GM19463 (cell line): ENCODE results near the gene TMEM31.
"Not testable (repeated sequence)": the region's sequence is repeated elsewhere in the genome, so short reads cannot be mapped to it uniquely, and the experiment has no call there.

Experiments used
- ATAC-seq: cut with Tn5 transposase; IDR thresholded peaks from one replicate; pipeline ENCODE4 v1.9.1; 2021; ENCODE audit warnings: mild to moderate bottlenecking, moderate library complexity; ENCODE audit not compliant: unreplicated experiment

The TMEM31 gene

DNA sequence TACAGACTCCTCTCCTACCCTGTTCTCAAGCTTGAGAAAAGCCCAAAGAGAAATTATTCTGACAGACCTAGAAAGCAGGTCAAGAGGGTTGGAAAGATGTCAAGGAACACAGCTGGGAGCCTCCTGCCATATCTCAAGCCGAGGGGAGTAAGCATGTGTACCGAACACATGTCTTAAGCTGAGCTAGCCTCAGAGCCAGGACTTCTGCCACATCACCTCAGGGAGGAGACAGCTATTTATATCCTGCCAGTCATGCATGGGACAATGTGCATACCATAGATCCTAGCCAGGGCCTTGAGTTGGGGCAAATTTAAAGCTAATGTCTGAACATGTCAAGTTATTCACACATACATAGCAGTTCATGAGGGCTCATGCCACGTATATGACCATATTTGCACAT, 11.8 kb downstream of the TMEM31 start:
- no peak for ATAC-seq

DNA sequence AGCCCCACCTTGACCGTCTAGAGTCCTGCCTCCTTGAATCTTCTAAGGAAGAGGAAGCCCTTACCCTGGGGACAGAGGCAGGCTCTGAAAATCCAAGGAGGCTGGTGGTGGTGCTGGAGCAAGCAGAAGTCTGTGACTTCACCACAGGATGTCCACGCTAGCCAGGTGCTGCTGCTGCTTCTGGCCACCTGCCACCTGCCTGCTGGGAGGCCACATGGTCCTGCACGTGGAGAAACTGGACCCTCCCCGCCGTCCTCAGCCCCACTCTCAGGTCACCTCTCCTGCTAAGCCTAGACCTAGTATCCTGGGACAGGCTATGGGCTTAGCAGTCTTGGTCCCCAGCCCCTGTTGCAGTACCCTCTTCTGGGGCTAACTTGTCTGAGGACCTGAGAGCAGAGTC, 15.8 kb downstream of the TMEM31 start:
- no peak for ATAC-seq

DNA sequence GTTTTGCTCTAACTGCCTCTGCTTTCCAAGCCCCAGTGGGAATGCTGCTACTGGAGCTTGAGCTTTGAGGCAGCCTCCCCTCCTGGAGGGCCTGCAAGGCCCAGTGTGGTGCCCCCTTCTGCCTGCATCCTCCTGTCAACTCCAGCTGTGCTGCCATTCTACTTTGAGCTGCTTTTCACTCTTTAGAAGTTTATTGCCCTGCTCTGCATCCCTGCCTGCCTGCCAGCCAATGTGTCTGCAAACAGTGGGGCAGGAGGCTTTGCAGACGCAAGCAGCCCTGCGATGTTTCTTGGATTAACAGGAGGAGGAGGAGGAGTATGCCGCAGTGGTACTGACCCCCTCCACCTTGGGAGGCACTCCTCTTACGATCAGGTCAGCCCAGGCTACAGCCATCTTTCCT, 16.4 kb downstream of the TMEM31 start:
- ATAC-seq, result no peak

DNA sequence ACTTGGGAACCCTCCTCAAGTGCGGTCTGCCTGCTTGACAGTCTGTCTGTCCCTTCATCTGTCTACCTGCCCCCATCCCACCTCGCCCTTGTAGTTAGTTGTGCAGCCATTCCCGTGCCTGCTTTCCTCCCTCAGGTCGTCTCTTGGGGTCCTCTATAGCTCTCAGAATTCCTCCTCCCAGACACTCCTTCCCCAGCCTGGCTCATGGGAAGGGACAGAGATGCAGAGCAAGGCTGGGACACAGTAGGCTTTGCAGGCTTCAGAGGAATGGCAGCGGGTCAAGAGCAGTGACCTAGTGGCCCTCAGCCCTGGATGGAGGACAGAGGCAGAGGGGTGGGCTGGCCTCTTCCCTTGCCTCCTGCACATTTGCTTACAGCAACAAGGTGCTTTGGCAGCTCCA, 18.3 kb downstream of the TMEM31 start:
- no peak for ATAC-seq

DNA sequence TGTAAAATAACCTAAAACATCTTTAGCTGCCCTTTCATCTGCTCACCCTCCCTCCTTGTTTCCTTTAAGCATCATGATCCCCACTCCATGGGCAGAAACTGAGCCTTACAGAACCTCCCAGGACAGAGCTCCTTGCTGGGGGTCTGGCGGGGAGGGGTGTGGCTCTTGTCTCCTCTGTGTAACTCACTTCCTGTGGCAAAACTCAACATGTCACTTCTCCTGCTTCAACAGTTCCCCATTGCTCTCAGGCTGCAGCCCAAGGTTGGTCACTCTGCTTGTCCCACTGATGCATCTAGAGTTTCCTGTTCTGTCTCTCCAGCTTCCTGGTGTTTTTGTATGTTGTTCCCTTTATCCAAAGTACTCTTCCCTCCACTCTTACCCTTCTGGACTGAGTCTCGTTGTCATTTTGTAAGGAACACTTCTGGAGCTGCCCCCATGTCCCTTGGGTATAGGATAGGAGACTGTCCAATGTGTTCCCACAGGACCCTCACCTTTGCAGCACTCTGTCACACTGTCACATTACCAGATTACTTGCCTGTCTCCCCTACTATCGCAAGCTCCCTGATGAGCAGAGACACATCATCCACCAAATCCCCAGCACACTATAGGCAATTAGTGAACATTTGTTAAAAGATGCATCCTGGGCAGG, 19.6 kb downstream of the TMEM31 start:
- ATAC-seq, result no peak

DNA sequence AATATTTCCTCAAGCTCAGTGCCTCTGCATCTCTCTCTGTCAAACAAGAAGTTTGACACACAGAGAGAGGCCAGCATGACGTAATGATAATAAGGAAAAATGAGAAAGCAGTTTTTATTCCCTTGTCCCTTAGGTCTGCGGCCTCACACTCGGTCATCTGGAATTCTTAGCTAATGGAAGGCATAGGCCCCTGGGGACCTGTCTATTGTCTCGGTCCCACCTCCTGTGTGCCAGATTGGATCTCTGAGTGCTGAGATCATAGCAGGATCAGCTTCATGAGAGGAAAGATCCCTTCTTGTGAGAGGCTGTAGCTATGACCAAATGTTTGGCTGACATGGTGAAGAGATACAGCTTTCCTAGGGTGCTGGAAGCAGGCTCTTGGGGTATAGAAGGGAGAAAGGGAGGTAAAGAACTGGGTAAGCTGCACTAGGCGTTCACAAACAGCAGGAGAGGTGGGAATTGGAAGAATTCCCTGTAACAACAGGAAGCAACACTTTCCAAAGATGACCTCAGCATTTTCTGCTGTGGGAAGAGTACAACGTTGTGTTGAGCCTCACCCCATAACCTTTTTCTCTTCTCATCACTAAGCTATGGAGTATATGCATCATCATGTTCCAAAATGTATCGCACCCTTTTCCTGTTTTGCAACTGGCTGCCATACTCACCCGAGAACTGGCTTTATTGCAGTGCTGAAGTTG, 20.2 kb downstream of the TMEM31 start:
- no peak for ATAC-seq

DNA sequence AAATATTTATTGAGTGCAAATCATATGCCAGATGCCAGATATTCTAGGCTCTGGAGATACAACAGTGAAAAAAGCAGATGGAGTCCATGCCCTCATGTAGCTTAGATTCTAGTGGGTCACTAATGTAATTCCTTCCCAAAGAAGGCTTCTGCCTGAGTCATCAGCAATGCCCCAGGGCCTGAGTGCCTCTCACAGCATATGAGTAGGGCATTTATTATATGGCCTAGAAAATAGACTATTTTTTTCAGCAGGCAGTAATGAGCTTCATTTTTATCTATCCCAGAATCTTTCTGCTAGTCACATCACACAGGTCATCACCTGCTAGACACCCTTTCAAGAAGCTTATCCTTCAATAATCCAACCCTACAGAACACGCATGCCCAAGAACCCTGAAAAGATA, 22.3 kb downstream of the TMEM31 start:
- no peak for ATAC-seq

DNA sequence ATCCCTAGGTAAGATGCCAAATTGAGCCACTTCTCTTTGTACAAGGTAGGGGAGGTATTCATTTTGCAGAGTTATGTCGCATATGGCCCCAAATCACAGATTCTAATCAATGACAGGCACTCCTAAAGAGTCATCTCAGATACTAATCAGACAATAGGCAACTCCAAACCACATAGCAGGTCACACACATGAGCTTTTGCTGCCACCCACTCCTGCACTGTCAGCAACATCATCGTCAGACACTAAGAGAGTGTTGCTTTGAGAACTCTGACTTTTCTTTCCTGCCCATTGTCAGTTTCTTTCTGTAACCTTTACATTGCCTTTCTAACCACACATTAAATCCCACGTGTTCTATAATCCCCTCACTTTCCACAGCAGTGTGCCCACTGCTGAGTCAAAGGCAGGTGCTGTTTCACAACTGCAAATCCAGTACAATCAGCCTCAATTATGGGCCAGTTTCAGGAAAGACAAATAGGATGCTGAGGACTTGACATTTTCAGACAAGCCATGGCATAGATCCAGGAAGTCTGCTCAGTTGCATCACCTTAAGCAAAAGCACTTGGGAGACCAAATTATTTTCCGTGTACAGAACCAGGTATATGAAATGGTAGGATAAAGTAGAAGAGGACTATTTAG, 23.5 kb downstream of the TMEM31 start:
- ATAC-seq, result no peak

DNA sequence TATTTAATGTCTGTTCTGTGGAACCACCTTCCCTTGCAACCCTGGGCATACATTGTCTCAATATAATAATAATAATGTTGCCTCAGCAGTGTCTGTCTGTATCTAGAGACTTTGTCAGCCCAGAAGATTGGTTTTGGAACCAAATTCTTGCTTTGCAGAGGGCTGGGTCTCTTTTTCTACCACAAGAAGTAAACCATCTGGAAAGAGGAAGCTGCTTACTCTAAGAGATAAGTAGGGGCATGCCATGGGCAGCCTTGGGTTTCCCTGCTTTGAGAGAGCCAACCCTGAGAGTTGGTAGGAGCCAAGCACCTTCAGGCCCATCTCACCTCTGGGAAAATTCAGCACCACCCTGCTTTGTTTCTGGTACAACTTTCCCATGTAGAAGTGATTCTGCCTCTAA, 27.0 kb downstream of the TMEM31 start:
- ATAC-seq, result no peak

DNA sequence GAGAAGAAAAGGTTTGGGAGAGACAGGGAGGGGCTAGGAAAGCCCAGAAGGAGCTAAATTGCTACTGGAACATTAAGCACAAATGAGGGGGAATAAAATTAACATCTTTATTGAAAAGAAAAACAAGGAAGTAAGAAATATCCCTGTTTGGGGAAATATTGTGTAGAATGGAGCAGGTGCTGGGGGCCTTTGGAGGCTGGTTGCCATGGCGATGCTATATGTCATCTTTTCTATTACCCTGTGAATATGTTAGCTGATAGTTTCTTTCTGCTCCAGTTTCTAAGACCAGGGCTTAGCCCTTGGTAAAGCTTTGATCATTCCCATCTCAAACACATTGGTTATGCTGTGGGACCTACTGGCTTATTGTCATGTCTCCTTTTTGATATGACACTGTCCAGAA, 28.7 kb downstream of the TMEM31 start:
- ATAC-seq, result no peak

DNA sequence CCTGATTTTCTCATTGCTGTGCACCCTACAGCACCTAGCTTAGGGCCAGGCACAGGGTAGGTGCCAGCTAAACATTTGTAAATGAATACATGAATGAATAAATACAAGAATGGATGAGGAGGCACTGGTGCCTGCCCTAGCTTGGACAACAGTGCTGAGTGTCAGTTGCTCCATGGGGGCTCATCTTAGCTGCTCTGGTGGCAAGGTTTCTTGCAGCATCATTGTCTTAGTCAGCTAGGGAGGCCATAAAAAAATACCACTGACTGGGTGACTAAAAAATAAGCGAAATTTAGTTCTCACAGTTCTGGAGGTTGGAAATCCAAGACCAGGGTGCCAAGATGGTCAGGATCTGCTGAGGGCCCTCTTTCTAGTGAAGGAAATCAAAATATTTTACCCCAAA, 31.2 kb downstream of the TMEM31 start:
- no peak for ATAC-seq

DNA sequence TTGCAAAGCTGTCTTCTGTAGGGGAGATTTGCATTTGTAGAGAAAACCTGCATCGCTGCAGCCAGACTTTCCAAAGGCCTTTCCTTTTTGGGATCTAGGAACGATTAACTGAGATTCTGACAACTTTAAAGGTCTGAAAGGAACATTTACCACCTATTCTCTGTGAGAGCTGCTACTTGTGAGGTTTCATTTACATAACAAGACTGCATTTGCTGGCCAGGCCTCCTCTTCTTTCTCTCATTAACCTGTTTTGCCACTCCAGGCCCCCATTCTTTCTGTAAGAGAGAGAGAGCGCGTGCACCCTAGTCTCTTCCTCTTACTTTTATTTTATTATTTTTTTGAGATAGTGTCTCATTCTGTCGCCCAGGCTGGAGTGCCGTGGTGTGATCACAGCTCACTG, 31.6 kb downstream of the TMEM31 start:
- ATAC-seq, result no peak

DNA sequence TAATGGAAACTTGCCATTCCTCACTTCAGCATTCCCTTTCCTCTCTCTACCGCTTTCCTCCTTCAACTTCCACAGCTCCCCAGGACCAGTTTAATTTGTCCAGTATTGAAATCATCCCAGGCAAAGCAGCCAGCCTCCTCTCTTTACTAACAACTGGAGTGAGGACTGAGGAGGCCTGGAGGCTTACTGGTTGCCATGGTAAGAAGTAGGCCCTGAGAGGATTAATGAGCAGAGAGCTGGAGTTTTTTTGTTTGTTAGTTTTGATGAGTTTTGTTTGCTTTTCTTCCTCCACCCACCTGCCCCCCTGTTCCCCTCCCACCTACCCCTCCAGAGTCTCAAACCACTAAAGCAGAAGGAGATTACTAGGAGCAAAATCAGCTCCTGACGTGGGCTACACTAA, 36.5 kb downstream of the TMEM31 start:
- no peak for ATAC-seq

DNA sequence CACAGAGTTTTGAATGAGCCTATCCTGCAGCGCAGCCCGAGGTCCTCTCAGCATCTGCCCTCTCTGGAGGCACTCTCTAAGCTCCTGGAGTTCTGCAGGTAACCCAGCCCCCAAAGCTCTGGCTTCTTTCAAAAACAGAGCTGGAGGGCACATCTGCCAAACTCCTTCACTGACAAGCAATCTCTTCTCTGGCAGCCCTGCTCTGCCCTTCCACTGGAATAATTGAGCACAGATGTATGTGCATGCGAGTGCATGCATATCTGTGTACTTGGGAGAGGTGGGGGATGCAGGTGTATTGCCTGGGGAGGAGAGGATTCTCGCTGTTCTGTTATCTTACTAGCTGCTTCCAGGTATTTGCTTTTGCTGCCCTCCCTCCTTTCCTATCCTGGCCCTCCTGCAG, 43.7 kb downstream of the TMEM31 start:
- no peak for ATAC-seq

DNA sequence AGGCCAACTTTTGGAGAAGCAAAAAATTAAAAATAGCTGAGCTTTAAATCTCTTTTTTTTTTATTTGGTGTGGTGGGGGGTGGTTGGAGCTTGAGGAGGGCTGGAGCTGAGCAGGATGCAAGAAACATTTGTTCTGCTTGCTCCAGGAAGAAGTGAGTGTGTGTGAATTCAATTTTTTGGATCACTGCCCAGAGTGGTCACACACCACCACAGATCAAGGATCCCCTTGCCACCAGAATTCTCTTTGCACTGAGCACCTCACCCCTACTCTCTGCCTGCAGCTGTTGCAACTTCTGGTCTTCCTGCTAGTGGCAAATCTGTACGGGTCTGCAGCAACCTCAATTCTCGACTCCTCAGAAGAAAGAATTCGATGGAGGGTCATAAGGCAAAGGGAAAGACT, 46.0 kb downstream of the TMEM31 start:
- ATAC-seq, result no peak

DNA sequence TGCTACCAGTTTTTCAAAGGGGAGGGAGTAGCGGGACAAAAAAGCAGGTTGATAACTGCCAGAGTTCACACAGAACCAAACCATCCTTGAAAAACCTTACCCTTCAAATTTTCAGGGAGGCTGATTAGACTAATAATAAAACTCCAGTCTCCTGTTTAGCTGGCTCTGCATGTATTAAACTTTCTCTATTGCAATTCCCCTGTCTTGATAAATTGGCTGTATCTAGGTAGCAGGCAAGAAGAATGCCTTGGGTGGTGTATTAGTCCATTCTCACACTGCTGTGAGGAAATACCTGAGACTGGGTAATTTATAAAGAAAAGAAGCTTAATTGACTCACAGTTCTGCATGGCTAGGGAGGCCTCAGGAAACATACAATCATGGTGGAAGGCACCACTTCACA, 47.8 kb downstream of the TMEM31 start:
- no peak for ATAC-seq

DNA sequence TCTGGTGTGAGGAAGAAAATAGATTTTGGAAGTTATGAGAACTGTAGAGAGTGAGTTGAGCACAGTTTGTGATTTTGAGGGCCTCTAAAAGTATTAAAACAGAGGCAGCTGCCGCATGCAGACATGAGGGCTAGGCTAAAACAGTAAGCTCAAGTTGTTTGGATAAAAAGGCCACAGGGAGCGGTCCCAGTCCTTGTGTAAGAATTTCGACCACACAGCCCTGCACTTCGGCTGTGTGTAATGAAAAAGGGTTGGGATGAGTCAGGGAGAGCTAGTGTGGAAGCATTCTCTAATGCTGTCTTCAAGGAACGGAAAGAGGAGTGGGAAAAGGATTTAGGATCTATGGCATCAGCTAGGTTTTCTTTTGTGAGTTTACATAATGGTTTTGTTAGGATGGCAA, 52.8 kb downstream of the TMEM31 start:
- ATAC-seq, result not testable (repeated sequence)
